GM18873 (cell line): ENCODE results near the gene MBNL3.

Experiments used
- ATAC-seq: cut with Tn5 transposase; IDR thresholded peaks from one replicate; pipeline ENCODE4 v1.9.1; 2021; ENCODE audit warnings: mild to moderate bottlenecking, moderate library complexity, moderate number of reproducible peaks; ENCODE audit not compliant: unreplicated experiment, low FRiP score

Gene MBNL3

GRCh38 chrX:132425744-132426318 is 63.0 kb downstream of the MBNL3 start:
- no peak for ATAC-seq

- no peak for ATAC-seq
These were observed 65.5 kb downstream of the MBNL3 start for GRCh38 chrX:132423323-132423722.

- ATAC-seq = no peak
These were observed 73.8 kb downstream of the MBNL3 start for GRCh38 chrX:132415012-132415411.

- ATAC-seq = no peak
These were observed 74.4 kb downstream of the MBNL3 start for GRCh38 chrX:132414404-132414803.

- no peak for ATAC-seq
These were observed 75.4 kb downstream of the MBNL3 start for GRCh38 chrX:132413459-132413858.

- ATAC-seq = no peak
These were observed 76.6 kb downstream of the MBNL3 start for GRCh38 chrX:132412208-132412607.

- no peak for ATAC-seq
These were observed 77.4 kb downstream of the MBNL3 start for GRCh38 chrX:132411310-132411977.

- no peak for ATAC-seq
These were observed 78.9 kb downstream of the MBNL3 start for GRCh38 chrX:132409780-132410556.

- no peak for ATAC-seq
These were observed 81.1 kb downstream of the MBNL3 start for GRCh38 chrX:132407691-132408090.

- no peak for ATAC-seq
These were observed 82.7 kb downstream of the MBNL3 start for GRCh38 chrX:132406106-132406505.

GRCh38 chrX:132404266-132404665 is 84.6 kb downstream of the MBNL3 start:
- ATAC-seq = no peak

- no peak for ATAC-seq
These were observed 86.9 kb downstream of the MBNL3 start for GRCh38 chrX:132401935-132402334.

GRCh38 chrX:132400706-132401105 is 88.1 kb downstream of the MBNL3 start:
- ATAC-seq = no peak

- no peak for ATAC-seq
These were observed 93.2 kb downstream of the MBNL3 start for GRCh38 chrX:132395645-132396044.

GRCh38 chrX:132395026-132395425 is 93.8 kb downstream of the MBNL3 start:
- ATAC-seq = no peak

GRCh38 chrX:132394591-132394990 is 94.2 kb downstream of the MBNL3 start:
- no peak for ATAC-seq

- ATAC-seq = no peak
These were observed 94.8 kb downstream of the MBNL3 start for GRCh38 chrX:132393992-132394391.

- ATAC-seq = no peak
These were observed 95.4 kb downstream of the MBNL3 start for GRCh38 chrX:132393485-132393884.

GRCh38 chrX:132393085-132393484 is 95.8 kb downstream of the MBNL3 start:
- no peak for ATAC-seq

- ATAC-seq = no peak
These were observed 98.0 kb downstream of the MBNL3 start for GRCh38 chrX:132390792-132391191.

- ATAC-seq = no peak
These were observed 99.4 kb downstream of the MBNL3 start for GRCh38 chrX:132389480-132389879.

GRCh38 chrX:132388371-132388770 is 100.5 kb downstream of the MBNL3 start:
- ATAC-seq = no peak
